ENCODE measurements around the gene CEP128.

Gene CEP128

DNA sequence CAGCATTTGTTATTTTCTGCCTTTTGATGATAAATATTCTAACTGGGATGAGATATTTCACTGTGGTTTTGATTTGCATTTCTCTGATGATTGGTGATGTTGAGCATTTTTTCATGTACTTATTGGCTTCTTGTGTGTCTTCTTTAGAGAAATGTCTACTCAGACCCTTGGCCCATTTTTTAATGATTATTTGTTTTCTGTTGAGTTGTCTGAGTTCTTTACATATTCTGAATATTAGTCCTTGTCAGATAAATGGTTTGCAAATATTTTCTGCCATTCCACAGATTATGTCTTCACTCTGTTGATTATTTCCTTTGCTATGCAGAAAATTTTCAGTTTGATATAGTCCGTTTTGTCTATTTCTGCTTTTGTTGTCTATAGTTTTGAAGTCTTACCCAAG, 317.0 kb downstream of the CEP128 start:
- Histone ChIP-seq H3K36me3 (ENCODE audit: control insufficient read depth, insufficient read depth, low read length) (no peaks in the 10 kb centered on the region), H3K9ac (ENCODE audit: low read depth, low read length) (no peak overlapping the region), H3K9me3 (ENCODE audit: control insufficient read depth, insufficient read depth, low read length) (no peaks in the 10 kb centered on the region), H3K27me3 (ENCODE audit: control insufficient read depth, insufficient read depth, low read length) (no peaks in the 10 kb centered on the region), H3K4me3 (ENCODE audit: low read depth, low read length) (no peak overlapping the region), H3K4me1 (ENCODE audit: control insufficient read depth, insufficient read depth, low read length) (no peaks in the 10 kb centered on the region)

DNA sequence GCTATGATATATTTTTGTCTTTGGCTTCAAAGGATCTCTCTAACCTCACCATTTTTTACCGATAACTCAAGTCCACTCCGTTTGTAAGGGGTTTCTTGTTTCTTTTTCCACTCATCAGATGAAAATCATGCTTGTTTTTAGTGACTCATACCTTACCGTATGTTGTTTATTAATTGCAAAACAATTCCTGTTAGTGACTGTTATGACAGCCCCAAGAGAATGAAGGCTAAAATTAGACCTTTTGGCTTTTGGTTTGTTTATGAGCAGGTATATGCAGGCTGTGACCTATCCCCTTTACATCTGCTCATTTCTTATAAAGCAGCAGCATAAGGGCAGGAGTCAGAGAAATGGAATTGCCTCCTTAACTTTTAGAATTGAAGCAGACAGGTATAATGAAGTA, 319.8 kb downstream of the CEP128 start:
- Histone ChIP-seq H3K9ac (ENCODE audit: low read depth, low read length) (no peak overlapping the region), H3K36me3 (ENCODE audit: control insufficient read depth, insufficient read depth, low read length) (no peaks in the 10 kb centered on the region), H3K27me3 (ENCODE audit: control insufficient read depth, insufficient read depth, low read length) (no peaks in the 10 kb centered on the region), H3K4me1 (ENCODE audit: control insufficient read depth, insufficient read depth, low read length) (no peaks in the 10 kb centered on the region), H3K4me3 (ENCODE audit: low read depth, low read length) (no peak overlapping the region), H3K9me3 (ENCODE audit: control insufficient read depth, insufficient read depth, low read length) (no peaks in the 10 kb centered on the region)

DNA sequence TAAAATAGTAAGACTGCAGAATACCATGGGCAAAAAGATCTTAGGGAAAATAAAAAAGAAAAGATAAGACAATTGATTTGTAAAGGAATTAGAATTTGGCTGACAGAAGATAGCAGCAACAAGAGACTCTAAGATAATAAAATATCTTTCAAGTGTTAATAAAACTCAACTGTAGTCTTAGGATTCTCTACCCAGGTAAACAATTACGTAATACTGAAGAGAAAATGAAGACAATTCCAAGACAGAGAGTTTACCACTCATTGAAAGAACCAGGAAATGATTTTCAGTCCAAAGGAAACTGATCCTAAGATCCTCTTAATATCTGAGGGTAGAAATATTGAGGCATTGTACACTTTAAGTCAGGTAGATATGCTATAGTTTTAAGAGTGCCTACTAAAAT, 321.1 kb downstream of the CEP128 start:
- Histone ChIP-seq H3K27me3 (ENCODE audit: control insufficient read depth, insufficient read depth, low read length) (no peaks in the 10 kb centered on the region), H3K4me3 (ENCODE audit: low read depth, low read length) (no peak overlapping the region), H3K9ac (ENCODE audit: low read depth, low read length) (no peak overlapping the region), H3K4me1 (ENCODE audit: control insufficient read depth, insufficient read depth, low read length) (no peaks in the 10 kb centered on the region), H3K36me3 (ENCODE audit: control insufficient read depth, insufficient read depth, low read length) (no peaks in the 10 kb centered on the region), H3K9me3 (ENCODE audit: control insufficient read depth, insufficient read depth, low read length) (no peaks in the 10 kb centered on the region)

DNA sequence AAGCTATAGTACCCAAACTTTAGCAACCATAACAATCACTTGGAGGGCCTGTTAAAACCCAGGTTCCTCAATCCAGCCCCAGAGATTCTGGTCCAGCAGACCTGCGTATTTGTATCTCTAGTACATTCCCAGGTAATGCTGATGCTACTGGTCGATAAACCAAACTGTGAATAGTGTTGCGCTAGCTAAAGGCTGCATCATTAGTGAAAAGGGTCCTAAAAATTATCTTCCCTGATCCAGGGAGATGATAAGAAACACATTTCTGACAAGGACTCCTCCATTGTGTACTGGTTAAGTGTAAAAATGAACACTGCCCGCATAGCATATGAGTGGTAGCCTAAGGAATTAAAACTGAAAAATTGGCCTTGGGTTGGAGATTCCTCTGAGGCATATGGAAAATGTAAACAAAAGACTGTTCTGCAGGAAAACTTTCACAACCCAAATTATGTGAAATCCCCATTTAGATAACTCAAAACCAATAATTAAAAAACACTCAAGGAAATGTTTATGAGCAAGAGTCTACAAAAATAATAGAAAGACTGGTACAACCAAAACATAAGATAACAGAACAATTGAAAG, 322.7 kb downstream of the CEP128 start:
- Histone ChIP-seq H3K4me3 (ENCODE audit: low read depth, low read length) (no peak overlapping the region), H3K4me1 (ENCODE audit: control insufficient read depth, insufficient read depth, low read length) (no peaks in the 10 kb centered on the region), H3K9me3 (ENCODE audit: control insufficient read depth, insufficient read depth, low read length) (no peaks in the 10 kb centered on the region), H3K27me3 (ENCODE audit: control insufficient read depth, insufficient read depth, low read length) (no peaks in the 10 kb centered on the region), H3K9ac (ENCODE audit: low read depth, low read length) (no peak overlapping the region), H3K36me3 (ENCODE audit: control insufficient read depth, insufficient read depth, low read length) (no peaks in the 10 kb centered on the region)

DNA sequence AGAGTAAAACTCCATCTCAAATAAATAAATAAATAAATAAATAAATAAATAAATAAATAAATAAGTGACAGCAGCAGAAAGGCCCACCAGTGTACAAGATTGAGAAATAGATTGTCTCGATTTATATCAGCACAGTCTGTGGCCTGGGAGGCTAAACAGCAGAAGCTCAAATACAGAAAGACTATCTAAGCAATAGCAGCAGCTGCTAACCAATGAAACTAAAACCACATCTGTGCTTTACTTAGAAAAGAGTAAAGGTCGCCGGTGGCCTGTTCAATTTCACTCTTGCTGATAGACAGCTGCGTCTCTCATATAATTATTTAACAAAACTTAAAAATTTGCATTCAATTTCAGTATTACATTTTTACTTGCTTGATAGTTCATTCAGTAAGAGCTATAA, 325.7 kb downstream of the CEP128 start:
- no peak overlapping the region for H3K4me3 ChIP-seq (ENCODE audit: low read depth, low read length)
- no peaks in the 10 kb centered on the region for H3K4me1 ChIP-seq (ENCODE audit: control insufficient read depth, insufficient read depth, low read length)
- H3K27me3 ChIP-seq (ENCODE audit: control insufficient read depth, insufficient read depth, low read length): no peaks in the 10 kb centered on the region

DNA sequence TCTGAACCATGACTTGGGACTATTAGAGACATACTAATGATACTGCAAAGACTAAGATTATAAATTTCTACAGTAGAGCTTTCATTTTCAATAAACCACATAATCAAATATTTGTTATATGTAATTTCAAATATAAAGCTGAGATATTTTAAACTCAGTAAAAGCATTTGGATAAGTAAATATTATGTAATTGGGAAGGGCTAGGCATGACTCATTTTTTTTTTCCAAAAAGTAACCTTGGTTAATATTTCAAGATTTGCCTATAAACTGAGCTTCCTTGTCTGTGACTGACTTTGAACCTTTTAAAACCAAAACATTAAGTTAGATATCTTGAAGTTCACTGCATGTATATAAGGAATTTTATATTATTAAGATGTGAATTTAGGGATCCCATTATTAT, 332.5 kb downstream of the CEP128 start:
- Histone ChIP-seq H3K9ac (ENCODE audit: low read depth, low read length) (no peak overlapping the region), H3K4me1 (ENCODE audit: control insufficient read depth, insufficient read depth, low read length) (no peaks in the 10 kb centered on the region), H3K36me3 (ENCODE audit: control insufficient read depth, insufficient read depth, low read length) (no peaks in the 10 kb centered on the region), H3K27me3 (ENCODE audit: control insufficient read depth, insufficient read depth, low read length) (no peaks in the 10 kb centered on the region), H3K9me3 (ENCODE audit: control insufficient read depth, insufficient read depth, low read length) (no peaks in the 10 kb centered on the region), H3K4me3 (ENCODE audit: low read depth, low read length) (no peak overlapping the region)

More for the DNA sequence above, 325.7 kb downstream of the CEP128 start:
- Histone ChIP-seq H3K36me3 (ENCODE audit: control insufficient read depth, insufficient read depth, low read length) (no peaks in the 10 kb centered on the region), H3K9ac (ENCODE audit: low read depth, low read length) (no peak overlapping the region), H3K9me3 (ENCODE audit: control insufficient read depth, insufficient read depth, low read length) (no peaks in the 10 kb centered on the region)

DNA sequence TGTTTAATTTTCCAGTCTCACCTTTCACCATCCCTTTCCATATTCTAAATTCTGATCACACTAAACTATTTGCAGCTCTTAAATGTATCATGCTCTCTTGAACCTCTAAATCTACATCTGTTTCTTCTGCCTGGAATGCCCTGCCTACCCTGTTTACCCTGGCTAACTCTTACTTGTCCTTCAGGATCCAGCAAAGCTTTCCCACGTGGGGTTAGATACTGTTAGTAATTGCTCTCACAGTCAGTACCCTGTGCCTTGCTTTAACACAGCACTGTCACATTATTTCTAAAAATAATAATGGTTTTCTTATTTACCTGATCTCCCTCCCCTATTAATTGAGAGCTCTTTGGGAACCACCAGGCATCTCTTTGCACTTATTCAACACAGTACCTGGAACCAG, 333.0 kb downstream of the CEP128 start:
- Histone ChIP-seq H3K27me3 (ENCODE audit: control insufficient read depth, insufficient read depth, low read length) (no peaks in the 10 kb centered on the region), H3K36me3 (ENCODE audit: control insufficient read depth, insufficient read depth, low read length) (no peaks in the 10 kb centered on the region), H3K4me3 (ENCODE audit: low read depth, low read length) (no peak overlapping the region), H3K9ac (ENCODE audit: low read depth, low read length) (no peak overlapping the region), H3K4me1 (ENCODE audit: control insufficient read depth, insufficient read depth, low read length) (no peaks in the 10 kb centered on the region), H3K9me3 (ENCODE audit: control insufficient read depth, insufficient read depth, low read length) (no peaks in the 10 kb centered on the region)

DNA sequence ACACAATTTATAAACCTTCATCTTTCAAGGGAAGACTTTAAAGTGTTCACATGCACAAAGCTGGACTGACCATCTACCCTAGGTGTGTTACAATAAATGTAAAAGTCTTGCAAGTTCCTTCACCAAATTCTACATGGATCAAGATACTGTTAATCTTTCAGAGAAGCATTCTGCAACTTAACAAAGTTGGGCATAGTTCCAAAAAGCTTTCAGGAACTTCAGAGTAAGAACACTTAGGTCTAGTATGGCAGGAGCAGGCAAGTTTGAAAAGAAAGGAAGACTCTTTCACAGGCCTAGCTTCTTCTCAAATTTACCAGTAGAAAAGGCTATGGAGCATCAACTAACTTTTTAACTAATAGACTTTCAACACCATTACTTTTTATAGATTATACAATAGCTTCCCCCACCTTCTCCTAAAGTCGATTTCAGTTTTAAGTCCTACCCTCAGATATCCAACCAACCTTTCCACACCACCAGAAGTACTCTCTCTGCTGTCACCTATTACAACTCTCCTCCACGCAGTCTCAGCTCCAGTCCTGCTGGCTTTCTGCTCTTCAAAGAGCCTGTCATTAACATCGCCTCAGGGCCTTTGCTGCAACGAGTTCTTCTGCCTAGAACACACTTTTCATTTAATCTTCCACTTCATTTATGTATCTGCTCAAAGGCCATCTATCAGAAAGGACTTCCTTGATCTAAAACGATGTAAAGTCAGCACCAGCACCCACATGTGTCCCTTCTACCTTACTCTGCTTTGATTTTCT, 333.9 kb downstream of the CEP128 start:
- Histone ChIP-seq H3K4me1 (ENCODE audit: control insufficient read depth, insufficient read depth, low read length) (no peaks in the 10 kb centered on the region), H3K4me3 (ENCODE audit: low read depth, low read length) (no peak overlapping the region), H3K36me3 (ENCODE audit: control insufficient read depth, insufficient read depth, low read length) (no peaks in the 10 kb centered on the region), H3K27me3 (ENCODE audit: control insufficient read depth, insufficient read depth, low read length) (no peaks in the 10 kb centered on the region), H3K9ac (ENCODE audit: low read depth, low read length) (no peak overlapping the region), H3K9me3 (ENCODE audit: control insufficient read depth, insufficient read depth, low read length) (no peaks in the 10 kb centered on the region)

DNA sequence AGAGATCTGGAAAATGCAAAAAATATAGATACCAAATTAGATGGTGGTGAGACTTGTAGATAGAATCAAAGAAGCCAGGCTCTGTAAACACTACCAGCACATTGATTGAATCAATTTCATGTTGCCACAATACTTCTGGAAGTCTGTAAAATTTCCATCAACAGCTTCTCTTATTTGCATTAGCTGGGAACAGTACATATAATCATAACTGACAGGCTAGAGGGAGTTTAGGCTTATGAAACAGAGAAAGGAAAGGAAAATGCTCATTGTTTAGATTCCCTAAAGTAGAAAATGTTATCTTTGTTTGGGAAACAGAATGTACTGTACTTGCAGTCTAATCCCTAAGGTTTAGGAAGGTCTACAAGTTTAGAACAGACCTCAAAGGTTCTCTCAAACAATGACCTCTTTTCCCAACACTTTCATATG, 335.2 kb downstream of the CEP128 start:
- no peak overlapping the region for H3K9ac ChIP-seq (ENCODE audit: low read depth, low read length)
- no peaks in the 10 kb centered on the region for H3K36me3 ChIP-seq (ENCODE audit: control insufficient read depth, insufficient read depth, low read length)
- H3K4me3 ChIP-seq (ENCODE audit: low read depth, low read length): no peak overlapping the region
- no peaks in the 10 kb centered on the region for H3K27me3 ChIP-seq (ENCODE audit: control insufficient read depth, insufficient read depth, low read length)
- H3K4me1 ChIP-seq (ENCODE audit: control insufficient read depth, insufficient read depth, low read length): no peaks in the 10 kb centered on the region
- H3K9me3 ChIP-seq (ENCODE audit: control insufficient read depth, insufficient read depth, low read length): no peaks in the 10 kb centered on the region

DNA sequence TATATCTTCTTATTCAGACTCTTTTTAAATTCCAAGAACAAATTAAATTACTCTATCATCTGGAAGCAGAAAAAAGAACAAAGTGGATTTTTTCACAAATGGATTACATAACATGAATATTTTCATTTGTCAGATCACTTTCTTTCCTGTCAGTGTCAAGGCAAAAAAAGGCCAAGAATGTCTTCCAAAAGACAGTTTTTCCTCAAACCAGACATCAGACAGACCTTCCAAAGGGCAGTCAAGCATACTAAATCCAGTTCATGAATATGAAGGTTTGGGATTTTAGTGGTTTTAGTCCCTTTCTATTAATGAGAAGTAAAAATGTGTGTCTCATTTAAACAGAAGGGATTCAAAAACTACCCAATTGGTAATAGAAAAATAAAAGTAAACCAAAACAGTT, 336.0 kb downstream of the CEP128 start:
- no peaks in the 10 kb centered on the region for H3K9me3 ChIP-seq (ENCODE audit: control insufficient read depth, insufficient read depth, low read length)
- no peaks in the 10 kb centered on the region for H3K4me1 ChIP-seq (ENCODE audit: control insufficient read depth, insufficient read depth, low read length)
- no peak overlapping the region for H3K4me3 ChIP-seq (ENCODE audit: low read depth, low read length)
- no peaks in the 10 kb centered on the region for H3K27me3 ChIP-seq (ENCODE audit: control insufficient read depth, insufficient read depth, low read length)
- no peak overlapping the region for H3K9ac ChIP-seq (ENCODE audit: low read depth, low read length)
- no peaks in the 10 kb centered on the region for H3K36me3 ChIP-seq (ENCODE audit: control insufficient read depth, insufficient read depth, low read length)

DNA sequence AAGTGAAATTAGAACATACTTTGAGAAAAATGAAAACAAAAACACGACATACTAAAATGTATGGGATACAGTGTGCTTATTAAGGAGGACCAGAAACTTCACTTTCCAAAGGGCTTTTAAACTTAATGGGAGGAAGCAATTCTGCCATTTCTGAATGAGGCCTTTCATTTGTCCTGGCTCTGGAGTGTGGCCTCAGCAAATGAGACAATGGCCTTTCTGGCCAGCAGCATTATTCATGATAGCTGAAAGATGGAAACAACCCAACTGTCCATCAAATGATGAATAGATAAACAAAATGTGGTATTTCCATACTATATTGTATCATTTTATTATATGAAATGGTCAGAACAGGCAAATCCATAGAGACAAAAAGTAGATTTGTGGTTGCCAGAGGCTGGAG, 338.6 kb downstream of the CEP128 start:
- no peak overlapping the region for H3K4me3 ChIP-seq (ENCODE audit: low read depth, low read length)
- no peaks in the 10 kb centered on the region for H3K27me3 ChIP-seq (ENCODE audit: control insufficient read depth, insufficient read depth, low read length)
- H3K36me3 ChIP-seq (ENCODE audit: control insufficient read depth, insufficient read depth, low read length): no peaks in the 10 kb centered on the region
- H3K9ac ChIP-seq (ENCODE audit: low read depth, low read length): no peak overlapping the region
- no peaks in the 10 kb centered on the region for H3K4me1 ChIP-seq (ENCODE audit: control insufficient read depth, insufficient read depth, low read length)
- no peaks in the 10 kb centered on the region for H3K9me3 ChIP-seq (ENCODE audit: control insufficient read depth, insufficient read depth, low read length)

DNA sequence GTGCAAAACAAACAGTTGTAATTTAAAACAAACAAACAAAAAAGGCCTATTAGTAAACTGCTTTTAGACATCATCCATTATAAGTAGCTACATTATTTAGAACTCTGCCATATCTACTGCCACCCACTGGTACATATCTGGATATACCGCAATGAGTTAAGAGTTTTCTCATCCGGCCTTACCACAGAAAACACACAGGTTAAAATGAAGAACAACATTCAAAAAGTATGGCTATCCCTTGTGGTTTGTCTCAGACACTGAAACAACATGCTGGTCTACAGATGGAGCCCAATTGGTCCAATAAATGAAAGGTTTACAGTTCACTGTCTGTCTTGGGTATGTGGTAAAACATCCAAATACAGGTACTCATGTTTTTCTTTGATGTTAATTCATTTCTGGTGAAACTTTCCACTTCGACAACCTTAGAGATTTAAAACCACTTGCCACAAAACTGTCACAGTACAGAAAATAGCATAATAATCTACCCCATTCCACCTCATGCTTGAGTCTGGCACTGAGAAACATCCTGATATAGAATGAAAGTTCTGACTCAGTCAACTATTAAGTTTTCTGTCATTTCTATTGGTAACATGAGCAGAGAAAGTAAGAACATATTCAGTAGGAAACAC, 354.3 kb downstream of the CEP128 start:
- H3K9me3 ChIP-seq (ENCODE audit: control insufficient read depth, insufficient read depth, low read length): no peaks in the 10 kb centered on the region
- no peaks in the 10 kb centered on the region for H3K36me3 ChIP-seq (ENCODE audit: control insufficient read depth, insufficient read depth, low read length)
- H3K27me3 ChIP-seq (ENCODE audit: control insufficient read depth, insufficient read depth, low read length): no peaks in the 10 kb centered on the region
- no peak overlapping the region for H3K4me3 ChIP-seq (ENCODE audit: low read depth, low read length)
- no peak overlapping the region for H3K9ac ChIP-seq (ENCODE audit: low read depth, low read length)
- H3K4me1 ChIP-seq (ENCODE audit: control insufficient read depth, insufficient read depth, low read length): no peaks in the 10 kb centered on the region
